HepG2 (cell line): ENCODE measurements around the gene AS3MT. TPM values are rescaled to one million over a fixed set of nuclear protein-coding genes. Genes with fewer than 3 reads are reported as not detected.

Experiments used
- ATF7-NPFF ChIP-seq: sonication (generic); formaldehyde crosslinking; IDR thresholded peaks from 2 replicates; pipeline ENCODE4 v1.8.1; 2023; ENCODE audit warnings: mild to moderate bottlenecking, low read depth, missing genetic modification reagents, moderate library complexity
- DPF2 ChIP-seq: sonication (generic); formaldehyde crosslinking; IDR thresholded peaks from 2 replicates; pipeline ENCODE4 v1.4.0; 2020; ENCODE audit warnings: mild to moderate bottlenecking, low read depth, missing genetic modification reagents, borderline replicate concordance
- RFXAP ChIP-seq: sonication (generic); formaldehyde crosslinking; IDR thresholded peaks from 2 replicates; pipeline ENCODE4 v1.4.0; 2020; ENCODE audit warnings: missing genetic modification reagents, borderline replicate concordance
- UBTF ChIP-seq: sonication (generic); formaldehyde crosslinking; IDR thresholded peaks from 2 replicates; pipeline ENCODE4 v1.4.0; 2020; ENCODE audit warnings: mild to moderate bottlenecking, missing genetic modification reagents
- ZKSCAN1 ChIP-seq: fragments of 150-350 bp; IDR thresholded peaks from 2 replicates; pipeline ENCODE4 v1.6.1; 2014; ENCODE audit warnings: low read length
- ZKSCAN5 ChIP-seq: sonication (generic); formaldehyde crosslinking; IDR thresholded peaks from 2 replicates; pipeline ENCODE4 v1.5.1; 2020; ENCODE audit warnings: mild to moderate bottlenecking, missing genetic modification reagents
- ZMYM3 ChIP-seq: sonication (generic); formaldehyde crosslinking; IDR thresholded peaks from 2 replicates; pipeline ENCODE4 v1.5.1; 2020; ENCODE audit warnings: mild to moderate bottlenecking, missing genetic modification reagents
- ZNF275 ChIP-seq: sonication (generic); formaldehyde crosslinking; IDR thresholded peaks from 2 replicates; pipeline ENCODE4 v1.8.0; 2022; ENCODE audit warnings: missing genetic modification reagents, mild to moderate bottlenecking, inconsistent platforms, borderline replicate concordance
- ZNF543 ChIP-seq: sonication (generic); formaldehyde crosslinking; IDR thresholded peaks from 2 replicates; pipeline ENCODE4 v1.4.0; 2020; ENCODE audit warnings: mild to moderate bottlenecking, missing genetic modification reagents
- ZNF570 ChIP-seq: sonication (generic); formaldehyde crosslinking; IDR thresholded peaks from 2 replicates; pipeline ENCODE4 v1.4.0; 2020; ENCODE audit warnings: mild to moderate bottlenecking, missing genetic modification reagents, borderline replicate concordance
- ZNF883 ChIP-seq: sonication (generic); formaldehyde crosslinking; IDR thresholded peaks from 2 replicates; pipeline ENCODE4 v1.5.1; 2020; ENCODE audit warnings: mild to moderate bottlenecking, missing genetic modification reagents; ENCODE audit errors: not compliant biosample characterization
- polyA plus RNA-seq, 8 experiments: library from polyadenylated mRNA; depleted of rRNA in 3 of 8; stranded (reverse) in 7 of 8; unstranded in 1 of 8; fragments of >200 nt; fragmentation: Illumina TruSeq in 4 of 8; extraction: Trizol in 4 of 8; gene quantifications; 2 replicates each; pipeline versions ENCODE4 v1.2.1 to v1.2.3, GENCODE V29; 2011 to 2016; ENCODE audit warnings: low read depth in 4 of 8, missing spikeins in 1 of 8, mixed read lengths in 1 of 8; ENCODE audit not compliant: insufficient read depth in 1 of 8
- total RNA-seq, 5 experiments: library from RNA; depleted of rRNA; stranded (reverse); fragments of >200 nt; fragmentation: Illumina TruSeq; extraction: Trizol; gene quantifications; 2 replicates each; pipeline ENCODE4 v1.2.3, GENCODE V29; 2016; ENCODE audit warnings: low read depth in 1 of 5
- TF ChIP-seq, protein P1 (sequence below): sonication (generic); formaldehyde crosslinking; IDR thresholded peaks from 2 replicates; pipeline ENCODE4 v1.5.0; 2020; ENCODE audit warnings: mild to moderate bottlenecking, missing genetic modification reagents, borderline replicate concordance
- TF ChIP-seq, protein P2 (sequence below): sonication (generic); formaldehyde crosslinking; IDR thresholded peaks from 2 replicates; pipeline ENCODE4 v1.4.0; 2020; ENCODE audit warnings: missing genetic modification reagents

AS3MT gene
- total and polyA plus RNA-seq, 2 of the 13 experiments (the other 11 are each of a cell fraction or from before 2014, with no cell fraction given): 8.7 to 17.4 TPM

DNA sequence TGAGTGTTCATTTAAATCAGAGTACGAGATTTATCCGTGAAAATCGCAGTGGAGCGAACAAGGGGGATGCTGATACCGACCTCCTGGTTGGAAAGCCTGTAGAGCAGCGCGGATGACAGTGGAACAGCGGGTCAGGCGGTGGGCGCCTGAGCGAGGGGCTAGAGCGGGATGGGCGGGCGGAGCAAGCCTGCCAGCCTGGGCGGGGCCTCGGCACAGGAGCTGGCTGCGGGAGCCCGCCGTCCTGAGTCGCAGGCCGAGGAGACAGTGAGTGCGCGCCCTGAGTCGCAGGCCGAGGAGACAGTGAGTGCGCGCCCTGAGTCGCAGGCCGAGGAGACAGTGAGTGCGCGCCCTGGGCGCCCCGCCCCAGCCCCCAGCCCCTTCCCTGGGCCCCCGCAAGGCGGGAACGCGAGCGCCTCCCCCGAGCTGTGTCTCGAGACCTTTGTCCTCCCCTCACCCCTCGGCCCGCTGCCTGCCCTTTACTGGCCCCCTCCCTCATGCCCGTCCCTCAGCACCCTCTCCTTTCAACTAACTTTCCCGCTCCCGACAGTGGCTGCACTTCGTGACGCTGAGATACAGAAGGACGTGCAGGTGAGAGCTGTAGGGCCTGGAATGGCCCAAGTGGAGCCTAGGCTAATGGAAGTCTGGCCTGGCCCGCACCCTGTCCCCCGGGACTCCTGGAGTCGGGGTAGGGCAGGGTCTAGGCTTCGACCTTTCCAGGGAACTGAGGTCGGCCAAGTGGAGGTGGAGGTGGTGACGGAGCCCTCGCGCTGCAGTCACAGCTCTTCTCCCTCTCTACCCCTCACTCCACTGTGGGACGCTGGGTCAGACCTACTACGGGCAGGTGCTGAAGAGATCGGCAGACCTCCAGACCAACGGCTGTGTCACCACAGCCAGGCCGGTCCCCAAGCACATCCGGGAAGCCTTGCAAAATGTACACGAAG, at the start of gene AS3MT (continued):
- TF ChIP-seq, protein P1, sequence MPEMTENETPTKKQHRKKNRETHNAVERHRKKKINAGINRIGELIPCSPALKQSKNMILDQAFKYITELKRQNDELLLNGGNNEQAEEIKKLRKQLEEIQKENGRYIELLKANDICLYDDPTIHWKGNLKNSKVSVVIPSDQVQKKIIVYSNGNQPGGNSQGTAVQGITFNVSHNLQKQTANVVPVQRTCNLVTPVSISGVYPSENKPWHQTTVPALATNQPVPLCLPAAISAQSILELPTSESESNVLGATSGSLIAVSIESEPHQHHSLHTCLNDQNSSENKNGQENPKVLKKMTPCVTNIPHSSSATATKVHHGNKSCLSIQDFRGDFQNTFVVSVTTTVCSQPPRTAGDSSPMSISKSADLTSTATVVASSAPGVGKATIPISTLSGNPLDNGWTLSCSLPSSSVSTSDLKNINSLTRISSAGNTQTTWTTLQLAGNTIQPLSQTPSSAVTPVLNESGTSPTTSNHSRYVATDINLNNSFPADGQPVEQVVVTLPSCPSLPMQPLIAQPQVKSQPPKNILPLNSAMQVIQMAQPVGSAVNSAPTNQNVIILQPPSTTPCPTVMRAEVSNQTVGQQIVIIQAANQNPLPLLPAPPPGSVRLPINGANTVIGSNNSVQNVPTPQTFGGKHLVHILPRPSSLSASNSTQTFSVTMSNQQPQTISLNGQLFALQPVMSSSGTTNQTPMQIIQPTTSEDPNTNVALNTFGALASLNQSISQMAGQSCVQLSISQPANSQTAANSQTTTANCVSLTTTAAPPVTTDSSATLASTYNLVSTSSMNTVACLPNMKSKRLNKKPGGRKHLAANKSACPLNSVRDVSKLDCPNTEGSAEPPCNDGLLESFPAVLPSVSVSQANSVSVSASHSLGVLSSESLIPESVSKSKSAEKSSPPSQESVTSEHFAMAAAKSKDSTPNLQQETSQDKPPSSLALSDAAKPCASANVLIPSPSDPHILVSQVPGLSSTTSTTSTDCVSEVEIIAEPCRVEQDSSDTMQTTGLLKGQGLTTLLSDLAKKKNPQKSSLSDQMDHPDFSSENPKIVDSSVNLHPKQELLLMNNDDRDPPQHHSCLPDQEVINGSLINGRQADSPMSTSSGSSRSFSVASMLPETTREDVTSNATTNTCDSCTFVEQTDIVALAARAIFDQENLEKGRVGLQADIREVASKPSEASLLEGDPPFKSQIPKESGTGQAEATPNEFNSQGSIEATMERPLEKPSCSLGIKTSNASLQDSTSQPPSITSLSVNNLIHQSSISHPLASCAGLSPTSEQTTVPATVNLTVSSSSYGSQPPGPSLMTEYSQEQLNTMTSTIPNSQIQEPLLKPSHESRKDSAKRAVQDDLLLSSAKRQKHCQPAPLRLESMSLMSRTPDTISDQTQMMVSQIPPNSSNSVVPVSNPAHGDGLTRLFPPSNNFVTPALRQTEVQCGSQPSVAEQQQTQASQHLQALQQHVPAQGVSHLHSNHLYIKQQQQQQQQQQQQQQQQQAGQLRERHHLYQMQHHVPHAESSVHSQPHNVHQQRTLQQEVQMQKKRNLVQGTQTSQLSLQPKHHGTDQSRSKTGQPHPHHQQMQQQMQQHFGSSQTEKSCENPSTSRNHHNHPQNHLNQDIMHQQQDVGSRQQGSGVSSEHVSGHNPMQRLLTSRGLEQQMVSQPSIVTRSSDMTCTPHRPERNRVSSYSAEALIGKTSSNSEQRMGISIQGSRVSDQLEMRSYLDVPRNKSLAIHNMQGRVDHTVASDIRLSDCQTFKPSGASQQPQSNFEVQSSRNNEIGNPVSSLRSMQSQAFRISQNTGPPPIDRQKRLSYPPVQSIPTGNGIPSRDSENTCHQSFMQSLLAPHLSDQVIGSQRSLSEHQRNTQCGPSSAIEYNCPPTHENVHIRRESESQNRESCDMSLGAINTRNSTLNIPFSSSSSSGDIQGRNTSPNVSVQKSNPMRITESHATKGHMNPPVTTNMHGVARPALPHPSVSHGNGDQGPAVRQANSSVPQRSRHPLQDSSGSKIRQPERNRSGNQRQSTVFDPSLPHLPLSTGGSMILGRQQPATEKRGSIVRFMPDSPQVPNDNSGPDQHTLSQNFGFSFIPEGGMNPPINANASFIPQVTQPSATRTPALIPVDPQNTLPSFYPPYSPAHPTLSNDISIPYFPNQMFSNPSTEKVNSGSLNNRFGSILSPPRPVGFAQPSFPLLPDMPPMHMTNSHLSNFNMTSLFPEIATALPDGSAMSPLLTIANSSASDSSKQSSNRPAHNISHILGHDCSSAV: no peak
- TF ChIP-seq ZNF570 (CRISPR knock-in tag) (peak; percentile 81; the same call in 1 of the 2 replicates), UBTF (CRISPR knock-in tag) (peak; percentile 74), DPF2 (CRISPR knock-in tag) (0 out of 2 replicates have a peak, but pooled peaks have one; percentile 17), ZMYM3 (CRISPR knock-in tag) (0 out of 2 replicates have a peak, but pooled peaks have one; percentile 17), ZNF543 (CRISPR knock-in tag) (peak; percentile 82; the same call in 1 of the 2 replicates), ZKSCAN5 (CRISPR knock-in tag) (no peak), RFXAP (CRISPR knock-in tag) (peak; percentile 25; the same call in 1 of the 2 replicates), ZNF275 (CRISPR knock-in tag) (0 out of 2 replicates have a peak, but pooled peaks have one; percentile 53), ZKSCAN1 (peak; percentile 87), ZNF883 (CRISPR knock-in tag) (peak; percentile 60), ATF7-NPFF (CRISPR knock-in tag) (peak; percentile 45; the same call in 1 of the 2 replicates)
- TF ChIP-seq, protein P2, sequence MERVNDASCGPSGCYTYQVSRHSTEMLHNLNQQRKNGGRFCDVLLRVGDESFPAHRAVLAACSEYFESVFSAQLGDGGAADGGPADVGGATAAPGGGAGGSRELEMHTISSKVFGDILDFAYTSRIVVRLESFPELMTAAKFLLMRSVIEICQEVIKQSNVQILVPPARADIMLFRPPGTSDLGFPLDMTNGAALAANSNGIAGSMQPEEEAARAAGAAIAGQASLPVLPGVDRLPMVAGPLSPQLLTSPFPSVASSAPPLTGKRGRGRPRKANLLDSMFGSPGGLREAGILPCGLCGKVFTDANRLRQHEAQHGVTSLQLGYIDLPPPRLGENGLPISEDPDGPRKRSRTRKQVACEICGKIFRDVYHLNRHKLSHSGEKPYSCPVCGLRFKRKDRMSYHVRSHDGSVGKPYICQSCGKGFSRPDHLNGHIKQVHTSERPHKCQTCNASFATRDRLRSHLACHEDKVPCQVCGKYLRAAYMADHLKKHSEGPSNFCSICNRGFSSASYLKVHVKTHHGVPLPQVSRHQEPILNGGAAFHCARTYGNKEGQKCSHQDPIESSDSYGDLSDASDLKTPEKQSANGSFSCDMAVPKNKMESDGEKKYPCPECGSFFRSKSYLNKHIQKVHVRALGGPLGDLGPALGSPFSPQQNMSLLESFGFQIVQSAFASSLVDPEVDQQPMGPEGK: peak; percentile 79
